G401 (cell line): ENCODE results near the gene TLE5. TPM values are rescaled to one million over a fixed set of nuclear protein-coding genes. Genes with fewer than 3 reads are reported as not detected.

Source experiments
- DNase-seq: peaks from one replicate; pipeline ENCODE4 v3.0.0-alpha.2; 2015; ENCODE audit warnings: low spot score
- in situ Hi-C: cut with HindIII; loops from 2 replicates; pipeline ENCODE4 v1.10.0; 2016; ENCODE audit warnings: low sequenced_read_pairs, mixed read lengths
- total RNA-seq: library from RNA; depleted of rRNA; stranded (reverse); fragments of >200 nt; shearing (Covaris generic); gene quantifications from 2 replicates; pipeline ENCODE4 v1.2.3, GENCODE V29; 2014

TLE5 gene
- total RNA-seq, 1 experiment from 2014 or later, result 292 TPM

DNA sequence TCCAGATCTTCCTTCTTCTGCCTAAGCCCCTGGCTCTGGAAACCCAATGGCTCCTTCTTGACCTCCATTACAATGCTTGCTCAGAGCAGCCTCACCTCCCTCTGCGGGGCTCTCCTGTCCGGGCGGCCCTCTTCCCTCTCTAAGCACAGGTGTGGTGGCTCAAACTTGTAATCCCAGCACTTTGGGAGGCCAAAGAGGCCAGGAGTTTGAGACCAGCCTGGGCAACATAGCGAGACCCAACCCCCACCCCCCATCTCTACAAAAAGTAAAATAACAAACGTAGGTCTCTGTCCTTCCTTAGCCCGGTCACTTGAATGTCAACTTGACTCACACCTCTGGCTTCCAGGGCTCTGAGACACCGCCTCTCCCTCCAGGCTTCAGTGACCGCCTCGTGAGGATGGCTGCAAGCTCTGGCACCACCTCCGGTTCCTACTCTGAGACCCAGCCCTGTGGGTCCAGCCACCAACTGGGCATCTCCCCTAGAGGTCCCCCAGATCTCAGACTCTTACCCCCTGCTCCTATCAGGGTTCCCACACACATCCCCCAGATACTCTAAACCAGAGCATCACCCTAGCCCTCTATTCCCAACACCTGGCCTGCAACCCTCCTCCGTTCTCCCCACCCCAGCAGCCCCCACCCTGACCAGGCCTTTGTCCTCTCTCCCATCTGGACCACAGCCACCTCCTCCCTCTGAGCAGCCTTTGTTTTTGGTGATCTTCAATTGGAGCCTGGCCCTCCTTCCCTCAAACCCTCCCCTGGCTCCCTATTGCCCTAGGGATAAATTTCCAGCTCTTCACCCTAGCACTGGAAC is 28.5 kb downstream of the TLE5 start:
- in situ Hi-C loops, result no loop called here
- no peak for DNase-seq

DNA sequence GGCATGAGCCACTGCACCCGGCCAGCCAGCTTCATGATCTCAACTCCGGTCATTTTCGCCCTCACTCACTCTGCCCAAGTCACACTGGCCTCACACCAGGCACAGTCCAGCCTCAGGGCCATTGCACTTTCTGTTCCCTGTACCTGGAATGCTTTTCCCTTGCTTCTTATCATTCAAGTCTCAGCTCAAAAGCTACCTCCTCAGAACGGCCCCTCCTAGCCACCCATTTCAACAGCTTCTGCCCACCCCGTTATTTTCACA is 30.8 kb downstream of the TLE5 start:
- no peak for DNase-seq
- in situ Hi-C loops, result no loop called here

DNA sequence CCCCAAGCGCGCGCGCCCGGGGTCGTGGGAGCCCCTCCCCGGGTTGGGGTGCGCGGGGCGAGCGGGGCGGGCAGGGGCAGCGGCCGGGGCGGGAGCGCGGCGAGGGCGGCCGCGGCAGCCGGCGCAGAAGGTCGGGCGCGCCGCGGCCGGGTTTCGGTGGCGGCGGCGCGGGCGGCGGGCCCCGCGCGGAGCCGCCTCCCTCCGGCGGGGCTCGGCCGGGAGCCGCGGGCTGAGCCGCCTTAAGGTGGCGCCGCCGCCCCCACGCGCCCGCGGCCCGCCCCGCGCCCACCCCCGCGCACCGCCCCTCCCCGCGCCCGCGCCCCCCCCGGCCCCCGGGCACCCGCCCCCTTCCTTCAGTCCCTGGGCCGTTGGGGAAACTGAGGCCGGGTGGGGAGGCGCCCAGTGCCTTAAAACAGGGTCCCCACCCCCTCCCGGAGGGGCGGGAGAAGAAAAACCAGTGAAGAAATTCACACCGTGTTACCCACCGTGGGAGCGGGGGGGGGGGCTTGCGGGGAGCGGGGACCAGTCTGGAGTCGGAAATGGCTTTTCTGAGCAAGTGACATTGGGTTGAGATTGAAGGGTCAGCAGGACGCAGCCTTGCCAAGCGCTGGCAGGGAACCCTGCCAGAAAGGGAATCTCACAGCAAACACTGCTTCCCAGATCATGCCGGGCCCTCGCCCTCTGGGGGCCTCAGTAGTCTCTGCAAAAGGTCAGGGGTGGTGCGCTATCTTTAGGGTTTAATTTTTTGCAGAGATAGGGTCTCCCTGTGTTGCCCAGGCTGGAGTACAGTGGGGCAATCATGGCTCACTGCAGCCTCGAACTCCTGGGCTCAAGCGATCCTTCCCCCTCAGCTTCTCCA is 33.0 kb downstream of the TLE5 start, which contains the start of gene TLE2:
TSS of gene TLE2 (minus strand) at position 216 of the 859 bp plus-strand sequence. CDS start 376 bp downstream, outside the sequence.
- in situ Hi-C loops, result no loop called here
- DNase-seq, result no peak

DNA sequence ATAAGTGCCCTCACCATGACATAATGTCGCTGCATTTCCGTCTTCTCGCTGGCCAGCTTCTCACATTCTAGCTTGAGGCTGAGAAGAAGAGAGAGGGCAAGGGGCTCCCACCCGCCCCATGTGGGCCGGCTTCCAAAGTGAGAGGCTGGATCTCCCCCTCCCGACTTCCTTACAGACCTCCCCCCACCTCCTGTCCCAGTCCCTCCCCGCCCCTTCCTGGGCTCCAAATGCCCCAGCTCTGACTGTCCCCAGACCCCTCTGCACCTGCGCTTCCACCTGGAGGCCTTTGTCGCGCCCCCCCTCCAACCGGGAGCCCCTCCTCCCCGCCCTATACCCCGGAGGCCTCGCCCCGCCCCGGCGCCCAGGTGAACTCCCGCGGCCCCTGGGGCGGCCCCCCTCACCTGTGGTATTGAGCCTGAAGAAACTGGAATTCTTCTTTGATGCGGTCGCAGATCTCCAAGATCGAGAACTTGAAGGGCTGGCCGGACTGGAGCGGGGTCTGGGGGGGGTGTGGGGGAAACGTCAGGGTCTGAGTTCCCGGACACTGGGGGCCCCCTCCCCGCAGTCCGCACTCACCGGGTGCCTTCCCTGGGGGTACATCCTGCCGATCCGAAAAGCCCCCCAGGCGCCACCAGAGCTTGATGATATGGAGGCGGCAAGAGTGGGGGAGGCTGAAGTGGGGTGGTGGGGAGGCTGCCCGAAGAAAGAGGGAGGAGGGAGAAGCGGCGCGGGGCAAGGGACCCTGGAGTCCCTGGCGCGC is 33.8 kb downstream of the TLE5 start:
- in situ Hi-C loops, result no loop called here
- DNase-seq, result no peak

DNA sequence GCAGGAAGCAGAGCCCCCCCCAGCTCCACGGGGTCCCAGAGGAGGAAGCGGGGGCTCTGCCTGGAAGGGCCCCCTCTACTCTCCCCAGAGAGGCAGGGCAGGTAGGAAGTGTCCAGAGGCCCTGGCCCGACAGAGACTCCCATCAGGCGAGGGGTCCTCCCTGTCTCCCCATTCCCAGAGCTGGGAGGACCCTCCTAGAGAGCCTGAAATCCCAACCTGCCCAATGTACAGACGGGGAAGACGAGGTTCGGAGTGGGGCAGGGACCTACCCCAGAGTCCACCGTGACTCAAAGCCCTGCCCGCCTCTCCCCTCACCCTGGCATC is 34.4 kb downstream of the TLE5 start:
- in situ Hi-C loops, result no loop called here
- DNase-seq, result no peak

DNA sequence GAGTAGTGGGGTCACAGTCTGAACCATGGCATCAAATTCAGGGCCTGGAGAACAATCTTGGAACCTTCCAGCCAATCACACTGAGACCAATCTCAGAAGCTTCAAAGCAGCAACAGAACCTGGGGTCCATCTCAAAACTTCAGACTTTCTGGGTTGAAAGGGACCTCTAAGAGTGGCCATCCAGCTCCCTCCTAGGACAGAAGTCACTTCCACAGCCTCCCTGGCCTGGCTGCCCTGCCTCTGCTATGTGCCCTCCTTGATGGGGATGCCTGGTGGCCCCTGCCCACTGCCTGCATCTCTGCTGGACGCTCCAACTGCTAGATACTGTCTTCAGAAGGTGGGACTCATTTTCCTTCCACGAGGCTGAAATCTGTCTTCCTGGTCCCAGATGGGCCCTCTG is 35.0 kb downstream of the TLE5 start:
- in situ Hi-C loops, result no loop called here

DNA sequence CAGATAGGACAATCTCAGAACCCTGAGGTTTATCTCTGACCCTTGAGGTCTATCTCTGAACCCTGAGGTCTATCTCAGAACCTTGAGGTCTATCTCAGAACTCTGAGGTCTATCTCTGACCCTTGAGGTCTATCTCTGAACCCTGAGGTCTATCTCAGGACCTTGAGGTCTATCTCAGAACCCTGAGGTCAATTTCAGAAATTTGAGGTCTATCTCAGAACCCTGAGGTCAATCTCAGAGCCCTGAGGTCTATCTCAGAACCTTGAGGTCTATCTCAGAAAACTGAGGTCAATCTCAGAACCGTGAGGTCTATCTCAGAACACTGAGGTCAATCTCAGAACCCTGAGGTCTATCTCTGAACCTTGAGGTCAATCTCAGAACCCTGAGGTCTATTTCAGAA is 35.5 kb downstream of the TLE5 start:
- in situ Hi-C loops, result no loop called here
- no peak for DNase-seq

More for the DNA sequence above, 35.0 kb downstream of the TLE5 start:
- DNase-seq, result no peak

DNA sequence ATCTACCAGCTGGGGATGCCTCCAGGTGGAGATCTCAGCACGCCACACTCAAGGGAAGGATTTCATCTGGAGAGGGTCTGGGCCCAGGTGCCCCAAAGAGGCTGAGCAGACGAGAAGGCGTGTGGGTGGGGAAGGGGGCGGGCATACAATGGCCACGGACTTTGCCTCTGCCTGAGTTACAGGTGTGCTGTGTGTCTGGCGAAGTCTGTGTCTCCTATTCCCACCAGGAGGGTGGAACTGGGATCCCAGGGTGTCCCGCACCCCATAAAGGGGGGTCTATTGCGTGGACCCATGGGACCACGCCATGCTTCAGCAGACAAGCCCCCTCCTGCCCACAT is 36.8 kb downstream of the TLE5 start:
- in situ Hi-C loops, result no loop called here
- no peak for DNase-seq

DNA sequence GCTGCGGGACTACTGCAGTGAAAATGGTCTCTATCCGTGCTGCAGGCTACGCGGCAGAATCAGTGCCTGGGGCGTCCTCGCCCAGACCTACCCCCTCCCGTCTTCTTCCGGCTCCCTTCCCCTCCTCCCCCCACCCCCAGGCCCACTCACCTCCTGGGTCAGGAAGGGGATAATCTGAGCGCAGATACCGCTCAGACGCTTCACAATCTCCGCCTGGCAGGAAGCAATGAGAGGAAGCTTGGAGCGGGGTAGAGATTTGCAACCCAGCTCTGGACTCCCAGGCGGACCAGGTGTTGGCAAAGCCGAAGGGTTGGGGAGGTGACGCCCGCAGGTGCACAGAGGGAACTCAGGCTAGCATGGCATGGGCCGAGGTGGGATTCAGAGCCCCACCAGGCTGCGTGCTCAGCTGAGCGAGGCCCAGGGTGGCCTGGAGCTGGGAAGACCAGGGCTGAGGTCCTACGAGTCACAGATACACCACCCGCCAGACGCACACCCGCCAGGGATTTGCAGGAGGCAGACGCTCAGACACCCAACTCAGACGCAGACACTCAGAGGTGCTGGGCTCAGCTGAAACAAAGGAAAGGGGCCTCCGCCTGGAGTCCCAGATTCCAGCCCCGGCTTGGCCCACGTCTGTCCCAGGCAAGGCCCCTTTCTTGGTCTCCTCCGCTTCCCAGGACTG is 37.3 kb downstream of the TLE5 start:
- in situ Hi-C loops, result no loop called here
- DNase-seq, result peak; percentile 48

DNA sequence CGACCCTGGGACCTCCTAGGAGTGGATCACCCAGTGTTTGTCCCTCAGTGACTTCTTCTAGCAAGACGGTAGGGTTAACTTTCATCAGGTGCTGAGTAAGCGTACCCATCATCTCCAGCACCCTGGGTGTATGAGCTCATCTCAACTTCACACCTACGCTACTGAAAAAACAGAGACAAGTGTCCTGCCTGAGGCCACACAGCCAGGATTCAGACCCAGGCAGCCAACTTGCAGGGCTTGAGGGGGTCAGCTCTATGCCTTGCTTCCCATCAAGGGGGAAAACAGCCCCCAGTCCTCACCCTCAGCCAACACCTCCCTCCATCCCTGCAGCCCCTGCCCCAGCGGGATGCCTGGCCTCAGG is 37.8 kb downstream of the TLE5 start:
- in situ Hi-C loops, result no loop called here
- DNase-seq, result no peak

DNA sequence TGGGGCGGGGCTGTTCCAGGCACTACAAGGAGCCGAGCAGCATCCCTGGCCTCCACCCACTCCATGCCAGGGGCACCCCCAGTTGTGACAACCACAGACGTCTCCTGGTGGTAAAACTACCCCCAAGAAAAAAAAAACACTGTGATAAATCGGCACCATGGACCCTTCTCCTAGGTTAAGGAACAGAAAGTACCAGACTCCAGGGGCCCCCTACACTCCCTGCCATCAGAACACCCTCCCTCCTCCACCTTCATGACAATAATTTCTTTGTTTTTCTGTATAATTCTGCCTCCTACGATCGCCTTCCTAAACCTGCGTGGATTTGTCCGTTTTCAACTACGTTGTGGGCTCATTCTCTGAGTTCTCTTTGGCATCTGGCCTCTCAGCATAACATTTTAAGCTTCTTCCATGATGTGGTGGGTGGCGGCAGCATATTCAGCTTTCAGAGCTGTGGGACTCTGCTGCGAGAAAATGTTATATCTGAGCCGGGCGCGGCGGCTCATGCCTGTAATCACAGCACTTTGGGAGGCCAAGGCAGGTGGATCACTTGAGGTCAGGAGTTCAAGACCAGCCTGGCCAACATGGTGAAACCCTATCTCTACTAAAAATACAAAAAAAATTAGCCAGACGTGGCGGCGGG is 41.9 kb downstream of the TLE5 start:
- in situ Hi-C loops, result no loop called here

DNA sequence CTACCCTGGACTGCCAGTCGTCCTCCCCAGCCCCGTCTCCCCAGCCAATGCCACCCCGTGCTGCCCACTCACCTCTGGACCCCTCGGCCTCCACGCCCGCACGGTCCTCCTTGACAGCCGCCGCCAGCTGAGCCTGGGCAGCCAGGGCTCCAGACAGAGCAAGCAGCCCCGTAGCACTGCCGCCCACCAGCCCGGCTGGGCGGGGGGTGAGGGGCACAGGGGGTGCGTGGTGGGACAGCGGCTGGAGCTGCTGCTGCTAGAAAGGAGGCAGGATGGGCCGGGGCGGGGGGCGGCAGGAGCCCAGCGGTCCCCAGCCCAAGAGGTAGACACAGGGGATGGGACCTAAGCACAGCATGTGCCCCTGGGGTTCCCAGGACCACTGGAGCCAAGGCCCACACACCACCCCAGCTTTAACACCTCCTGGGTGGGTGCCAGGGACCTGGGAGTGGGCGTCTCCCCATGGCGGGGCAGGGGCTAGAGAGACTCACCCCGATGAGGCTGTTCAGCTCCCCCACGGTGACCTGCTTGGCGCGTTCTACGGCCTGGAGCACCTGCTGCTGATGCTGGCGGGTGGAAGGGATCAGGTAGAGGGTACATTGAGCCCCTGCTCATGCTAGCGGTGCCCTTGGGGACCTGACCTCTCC is 43.0 kb downstream of the TLE5 start:
- in situ Hi-C loops, result no loop called here
- DNase-seq, result no peak

More for the DNA sequence above, 41.9 kb downstream of the TLE5 start:
- no peak for DNase-seq

DNA sequence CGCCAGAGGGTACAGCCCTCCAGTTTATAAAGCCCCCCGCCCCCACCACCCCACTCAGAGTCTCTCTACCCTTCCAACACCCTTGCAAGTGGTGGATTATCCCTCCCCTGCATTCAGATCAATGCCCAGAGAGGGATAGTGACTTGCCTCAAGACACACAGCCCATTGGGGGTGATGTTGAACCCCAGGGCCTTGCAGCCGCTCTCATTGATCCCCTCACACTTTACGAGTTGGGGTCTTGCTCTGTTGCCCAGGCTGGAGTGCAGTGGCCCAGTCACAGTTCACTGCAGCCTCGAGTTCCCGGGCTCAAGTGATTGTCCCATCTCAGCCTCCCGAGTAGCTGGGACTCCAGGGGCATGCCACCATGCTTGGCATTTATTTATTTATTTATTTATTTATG is 44.4 kb downstream of the TLE5 start:
- in situ Hi-C loops, result no loop called here
- no peak for DNase-seq

DNA sequence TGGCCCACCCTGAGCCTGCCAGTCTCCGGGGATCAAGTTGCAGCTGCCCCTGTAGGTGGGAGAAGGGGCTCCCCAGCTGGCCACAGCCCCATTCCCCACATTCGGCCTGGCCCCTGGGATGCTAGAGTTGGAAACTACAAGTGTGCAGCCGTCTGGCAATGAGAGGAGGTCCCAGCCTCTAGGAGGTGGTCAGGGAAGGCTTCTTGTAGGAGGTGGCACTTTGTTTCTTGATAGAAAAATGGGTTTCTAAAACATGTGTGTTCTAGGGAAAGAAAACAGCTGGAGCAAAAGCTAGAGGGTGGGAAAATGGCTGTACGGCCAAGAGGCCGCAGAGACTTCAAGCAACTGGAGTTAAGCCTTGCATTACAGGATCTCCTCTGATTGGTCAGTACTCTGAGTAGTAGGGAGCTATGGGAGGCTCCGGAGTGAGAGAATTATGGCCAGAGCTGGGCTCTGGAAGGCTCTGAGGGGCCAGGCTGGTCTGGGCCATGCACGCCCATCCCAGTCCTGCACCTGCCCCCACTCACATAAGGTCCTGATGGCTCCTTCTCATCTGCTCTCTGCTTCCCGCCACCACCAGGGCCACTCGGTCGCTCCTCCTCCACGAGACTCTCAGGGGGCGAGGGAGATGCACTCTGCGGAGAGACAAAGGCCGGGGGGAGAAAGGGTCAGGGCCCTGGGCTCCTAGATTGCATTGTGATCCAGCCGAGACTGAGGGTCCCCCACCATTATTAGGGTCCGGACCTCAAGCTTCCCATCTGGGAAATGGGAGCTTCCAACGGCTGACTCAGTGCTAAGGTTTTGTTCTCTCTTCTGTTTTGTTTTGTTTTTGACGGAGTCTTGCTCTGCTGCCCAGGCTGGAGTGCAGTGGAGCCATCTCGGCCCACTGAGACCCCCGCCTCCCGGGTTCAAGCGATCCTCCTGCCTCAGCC is 46.9 kb downstream of the TLE5 start:
- DNase-seq, result no peak
- in situ Hi-C loops, result no loop called here

DNA sequence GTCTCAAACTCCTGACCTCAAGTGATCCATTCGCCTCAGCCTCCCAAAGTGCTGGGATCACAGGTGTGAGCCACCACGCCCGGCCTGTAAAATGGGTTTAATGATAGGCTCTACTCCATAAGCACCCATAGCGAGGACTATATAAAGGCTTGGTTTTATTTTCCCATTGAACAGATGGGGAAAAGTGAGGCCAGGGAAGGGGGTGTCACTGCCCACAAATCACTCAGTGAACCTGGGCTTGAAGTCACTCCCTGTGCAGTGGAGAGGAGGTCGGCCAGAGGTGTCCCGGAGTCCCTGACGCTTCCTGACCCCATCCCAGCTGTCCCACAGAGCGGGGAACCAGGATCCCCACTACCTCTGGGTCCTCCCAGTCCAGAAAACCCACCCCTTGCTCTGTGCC is 48.2 kb downstream of the TLE5 start:
- DNase-seq, result no peak
- in situ Hi-C loops, result no loop called here

DNA sequence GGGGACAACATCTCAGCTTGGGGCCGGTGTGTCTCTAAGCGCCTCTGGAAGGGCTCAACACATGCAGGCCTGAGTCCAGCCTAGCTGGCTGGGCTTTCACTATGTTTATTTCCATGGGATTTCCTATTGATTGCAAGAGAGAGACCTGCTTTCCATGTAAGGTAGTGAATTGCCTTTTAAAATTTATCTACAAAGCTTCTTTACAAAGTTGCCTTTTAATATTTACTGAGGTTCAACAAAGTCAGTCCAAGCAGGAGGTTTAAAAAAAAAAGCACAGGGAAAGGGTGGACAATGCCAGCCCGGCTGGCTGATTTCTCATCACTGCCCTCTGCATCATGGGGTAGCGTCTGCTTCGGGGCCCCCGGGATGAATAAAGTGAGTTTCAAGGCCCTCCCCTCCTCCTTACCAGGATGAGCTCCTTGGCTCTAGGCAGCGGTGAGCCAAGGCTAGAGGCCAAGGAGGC is 49.0 kb downstream of the TLE5 start:
- in situ Hi-C loops, result no loop called here
- DNase-seq, result no peak

DNA sequence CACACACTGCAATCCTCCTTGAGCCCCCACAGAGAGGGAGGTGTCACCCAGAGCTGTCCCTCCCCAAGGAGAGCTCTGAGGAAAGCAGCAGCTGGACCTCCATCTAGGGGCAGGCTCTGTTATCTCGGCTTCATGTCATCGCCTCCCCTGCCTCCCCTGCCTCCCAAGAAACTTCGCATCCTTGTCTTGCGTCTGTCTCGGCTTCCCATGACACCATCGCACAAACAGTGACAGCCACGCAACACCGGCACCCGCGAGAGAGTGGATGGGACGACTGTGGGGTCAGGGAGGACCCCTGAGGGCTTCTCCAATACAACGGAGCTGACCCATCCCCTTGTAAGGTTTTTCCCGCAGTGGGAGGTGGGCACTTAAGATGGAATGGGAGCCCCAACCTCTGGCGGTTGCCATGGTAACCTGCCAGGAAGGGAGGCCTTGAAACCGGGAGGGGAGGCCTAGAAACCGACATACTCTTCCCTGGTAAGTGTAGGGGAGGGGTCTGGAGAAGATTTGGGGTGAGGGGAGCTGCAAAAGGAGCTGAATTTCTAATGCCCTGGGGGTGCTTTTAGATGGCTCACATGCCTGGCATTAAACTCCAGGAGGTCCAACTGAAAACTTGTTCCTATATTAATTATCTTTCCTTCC is 49.6 kb downstream of the TLE5 start:
- DNase-seq, result no peak
- in situ Hi-C loops, result no loop called here
